Testis (tissue), 2 donors: ENCODE results near the gene HCRTR2.

ENCODE experiments used
- POLR2A ChIP-seq: fragments of 450-650 bp; IDR thresholded peaks from one replicate; pipeline ENCODE4 v1.6.1; 2017; ENCODE audit warnings: antibody characterized with exemption, mild to moderate bottlenecking, moderate library complexity
- TF ChIP-seq, protein P1 (sequence below), 3 experiments: fragments of 450-650 bp in 2 of 3; fragments of 200-600 bp in 1 of 3; sonication (generic) in 1 of 3; IDR thresholded peaks; one replicate each; pipeline ENCODE4 v1.5.1; 2016 to 2019; ENCODE audit warnings: antibody characterized with exemption in 3 of 3, mild to moderate bottlenecking in 2 of 3, moderate library complexity in 1 of 3

DNA sequence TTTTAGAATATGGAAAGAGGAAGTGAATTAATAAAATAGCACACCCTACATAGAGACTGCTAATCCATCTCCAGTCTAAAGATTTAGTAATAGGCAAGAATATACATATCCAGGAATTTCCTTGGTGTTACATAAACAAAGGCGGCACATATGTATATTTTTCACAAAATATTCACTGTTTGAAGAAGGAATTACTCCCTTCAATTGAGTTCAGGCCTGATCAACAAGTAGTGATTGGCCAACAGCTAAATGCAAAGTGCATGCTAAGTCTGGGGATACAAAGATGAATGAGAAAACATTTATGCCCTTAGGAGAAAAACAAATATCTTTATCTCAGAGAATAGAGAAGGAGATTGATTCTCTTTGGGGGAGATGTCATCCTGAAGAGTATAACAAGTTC, 6.5 kb upstream of the HCRTR2 start:
- TF ChIP-seq, protein P1, sequence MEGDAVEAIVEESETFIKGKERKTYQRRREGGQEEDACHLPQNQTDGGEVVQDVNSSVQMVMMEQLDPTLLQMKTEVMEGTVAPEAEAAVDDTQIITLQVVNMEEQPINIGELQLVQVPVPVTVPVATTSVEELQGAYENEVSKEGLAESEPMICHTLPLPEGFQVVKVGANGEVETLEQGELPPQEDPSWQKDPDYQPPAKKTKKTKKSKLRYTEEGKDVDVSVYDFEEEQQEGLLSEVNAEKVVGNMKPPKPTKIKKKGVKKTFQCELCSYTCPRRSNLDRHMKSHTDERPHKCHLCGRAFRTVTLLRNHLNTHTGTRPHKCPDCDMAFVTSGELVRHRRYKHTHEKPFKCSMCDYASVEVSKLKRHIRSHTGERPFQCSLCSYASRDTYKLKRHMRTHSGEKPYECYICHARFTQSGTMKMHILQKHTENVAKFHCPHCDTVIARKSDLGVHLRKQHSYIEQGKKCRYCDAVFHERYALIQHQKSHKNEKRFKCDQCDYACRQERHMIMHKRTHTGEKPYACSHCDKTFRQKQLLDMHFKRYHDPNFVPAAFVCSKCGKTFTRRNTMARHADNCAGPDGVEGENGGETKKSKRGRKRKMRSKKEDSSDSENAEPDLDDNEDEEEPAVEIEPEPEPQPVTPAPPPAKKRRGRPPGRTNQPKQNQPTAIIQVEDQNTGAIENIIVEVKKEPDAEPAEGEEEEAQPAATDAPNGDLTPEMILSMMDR (IDR thresholded peaks at IDR 0.05): no peak
- no peak for TF ChIP-seq POLR2A
